Measurements from ENCODE around the gene VHLL.

The VHLL gene

DNA sequence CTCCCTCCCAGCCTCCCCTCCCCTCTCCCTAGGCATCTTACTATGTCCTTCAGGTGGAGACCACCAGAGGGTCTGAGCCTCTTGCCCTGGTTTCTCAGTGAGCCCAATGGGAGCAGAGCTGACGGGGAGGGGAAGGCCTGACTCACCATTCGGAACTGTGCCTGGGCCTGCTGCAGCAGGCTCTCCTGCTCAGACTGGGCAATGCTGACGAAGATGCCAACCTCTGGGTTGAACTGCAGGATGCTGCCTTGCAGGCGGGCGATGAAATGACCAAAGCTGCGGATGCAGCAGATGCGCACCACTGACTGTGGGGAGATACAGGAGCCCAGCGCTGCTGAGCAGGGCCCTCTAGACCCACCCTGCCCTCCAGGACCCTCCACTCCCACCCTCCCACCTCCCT lies 40.2 kb downstream of the VHLL start:
- no peak overlapping the region for H3K4me3 ChIP-seq (ENCODE audit: low read depth, low read length)

- no peak overlapping the region for H3K4me3 ChIP-seq (ENCODE audit: low read depth, low read length)
These were observed 41.4 kb downstream of the VHLL start for GRCh38 chr1:156257711-156258110.

DNA sequence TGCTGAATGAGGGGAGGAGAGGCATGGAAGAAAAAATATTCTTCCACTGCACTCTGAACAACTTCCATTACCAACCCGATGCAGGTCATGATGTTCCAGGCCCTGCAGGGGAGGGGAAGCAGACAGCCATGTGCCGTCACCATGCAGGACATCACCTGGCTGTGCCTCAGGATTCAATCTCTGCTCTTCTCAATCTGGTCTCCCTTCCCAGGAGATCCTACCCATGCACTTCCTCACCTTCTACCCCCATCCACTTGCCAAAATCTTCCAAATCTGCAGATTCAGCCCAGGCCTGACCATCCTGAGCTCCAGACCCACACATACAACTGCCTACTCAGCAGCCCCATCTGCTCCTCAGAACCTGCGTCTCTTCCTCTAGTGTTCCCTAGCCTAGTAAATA lies 45.5 kb downstream of the VHLL start:
- H3K4me3 ChIP-seq (ENCODE audit: low read depth, low read length) = no peak overlapping the region

GRCh38 chr1:156251527-156251926 lies 47.6 kb downstream of the VHLL start:
- H3K4me3 ChIP-seq (ENCODE audit: low read depth, low read length) = no peak overlapping the region

DNA sequence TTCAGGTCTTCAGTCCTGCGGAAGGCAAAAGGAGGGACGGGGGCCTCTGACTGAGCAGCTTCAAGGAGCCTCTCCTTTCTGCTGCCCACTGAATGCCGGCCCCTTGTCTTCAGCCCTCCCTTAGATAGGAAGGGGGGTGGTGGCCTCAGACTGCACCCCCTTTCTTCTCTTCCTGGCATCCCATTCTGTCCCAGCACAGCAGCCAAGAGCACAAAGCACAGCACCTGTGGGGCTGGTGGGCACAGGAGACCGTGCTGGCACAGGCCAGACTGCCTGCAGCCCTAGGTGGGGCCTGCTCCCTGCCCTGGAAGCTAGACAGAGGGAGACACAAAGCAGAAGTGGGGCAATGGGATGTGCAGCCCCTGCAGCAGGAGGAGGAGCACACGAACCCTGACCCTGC lies 49.5 kb downstream of the VHLL start:
- no peak overlapping the region for H3K4me3 ChIP-seq (ENCODE audit: low read depth, low read length)
